HepG2 (cell line): ENCODE data around the gene XRCC5. TPM values are rescaled to one million over a fixed set of nuclear protein-coding genes. Genes with fewer than 3 reads are reported as not detected.

ENCODE experiments used
- ARID3A ChIP-seq: IDR thresholded peaks from 2 replicates; pipeline ENCODE4 v1.6.1; 2012; ENCODE audit warnings: low read depth, low read length, improper control_type of control experiment
- ATM ChIP-seq: fragments of 450-650 bp; IDR thresholded peaks from 2 replicates; pipeline ENCODE4 v1.7.1; 2017; ENCODE audit warnings: mild to moderate bottlenecking, borderline replicate concordance
- BORCS8-MEF2B ChIP-seq: sonication (generic); formaldehyde crosslinking; IDR thresholded peaks from 2 replicates; pipeline ENCODE4 v1.8.0; 2022; ENCODE audit warnings: mild to moderate bottlenecking, missing genetic modification reagents
- ELF1 ChIP-seq: sonication (generic); formaldehyde crosslinking; IDR thresholded peaks from 2 replicates; pipeline ENCODE4 v1.4.0; 2020; ENCODE audit warnings: missing genetic modification reagents
- HDAC2 ChIP-seq: sonication (generic); formaldehyde crosslinking; IDR thresholded peaks from 2 replicates; pipeline ENCODE4 v1.4.0; 2020; ENCODE audit warnings: missing genetic modification reagents
- HIVEP1 ChIP-seq: sonication (generic); formaldehyde crosslinking; IDR thresholded peaks from 2 replicates; pipeline ENCODE4 v1.4.0; 2020; ENCODE audit warnings: mild to moderate bottlenecking, missing genetic modification reagents
- MTF1 ChIP-seq: sonication (generic); formaldehyde crosslinking; IDR thresholded peaks from 2 replicates; pipeline ENCODE4 v1.5.0; 2020; ENCODE audit warnings: missing genetic modification reagents
- NFIB ChIP-seq: sonication (generic); formaldehyde crosslinking; IDR thresholded peaks from 2 replicates; pipeline ENCODE4 v1.9.0; 2021; ENCODE audit warnings: missing genetic modification reagents, mild to moderate bottlenecking, borderline replicate concordance
- ZBTB38 ChIP-seq: sonication (generic); formaldehyde crosslinking; IDR thresholded peaks from 2 replicates; pipeline ENCODE4 v1.5.1; 2020; ENCODE audit warnings: mild to moderate bottlenecking, missing genetic modification reagents
- ZEB1 ChIP-seq: IDR thresholded peaks from 2 replicates; pipeline ENCODE4 v1.6.1; 2012; ENCODE audit warnings: mild to moderate bottlenecking, low read depth, inconsistent platforms; ENCODE audit not compliant: insufficient replicate concordance
- ZFP37 ChIP-seq: sonication (generic); formaldehyde crosslinking; IDR thresholded peaks from 2 replicates; pipeline ENCODE4 v1.4.0; 2020; ENCODE audit warnings: missing genetic modification reagents, borderline replicate concordance
- ZNF124 ChIP-seq: sonication (generic); formaldehyde crosslinking; IDR thresholded peaks from 2 replicates; pipeline ENCODE4 v1.4.0; 2020; ENCODE audit warnings: missing genetic modification reagents
- ZNF510 ChIP-seq: sonication (generic); formaldehyde crosslinking; IDR thresholded peaks from 2 replicates; pipeline ENCODE4 v1.4.0; 2020; ENCODE audit warnings: low read depth, mild to moderate bottlenecking, missing genetic modification reagents
- ZNF512B ChIP-seq: sonication (generic); formaldehyde crosslinking; IDR thresholded peaks from 2 replicates; pipeline ENCODE4 v1.5.1; 2020; ENCODE audit warnings: missing genetic modification reagents, mild to moderate bottlenecking, borderline replicate concordance
- polyA plus RNA-seq, 8 experiments: library from polyadenylated mRNA; depleted of rRNA in 3 of 8; stranded (reverse) in 7 of 8; unstranded in 1 of 8; fragments of >200 nt; fragmentation: Illumina TruSeq in 4 of 8; extraction: Trizol in 4 of 8; gene quantifications; 2 replicates each; pipeline versions ENCODE4 v1.2.1 to v1.2.3, GENCODE V29; 2011 to 2016; ENCODE audit warnings: low read depth in 4 of 8, missing spikeins in 1 of 8, mixed read lengths in 1 of 8; ENCODE audit not compliant: insufficient read depth in 1 of 8
- total RNA-seq, 5 experiments: library from RNA; depleted of rRNA; stranded (reverse); fragments of >200 nt; fragmentation: Illumina TruSeq; extraction: Trizol; gene quantifications; 2 replicates each; pipeline ENCODE4 v1.2.3, GENCODE V29; 2016; ENCODE audit warnings: low read depth in 1 of 5
- TF ChIP-seq, protein P1 (sequence below): IDR thresholded peaks from 2 replicates; pipeline ENCODE4 v1.6.1; 2016; ENCODE audit warnings: mild to moderate bottlenecking
- TF ChIP-seq, protein P2 (sequence below): sonication (generic); formaldehyde crosslinking; IDR thresholded peaks from 2 replicates; pipeline ENCODE4 v1.5.0; 2020; ENCODE audit warnings: mild to moderate bottlenecking, missing genetic modification reagents
- TF ChIP-seq, protein P3 (sequence below): sonication (generic); formaldehyde crosslinking; IDR thresholded peaks from 2 replicates; pipeline ENCODE4 v1.5.1; 2020; ENCODE audit warnings: mild to moderate bottlenecking, missing genetic modification reagents, moderate library complexity

XRCC5 gene
- total and polyA plus RNA-seq, 2 of the 13 experiments (the other 11 are each of a cell fraction or from before 2014, with no cell fraction given), result 264 to 454 TPM

DNA sequence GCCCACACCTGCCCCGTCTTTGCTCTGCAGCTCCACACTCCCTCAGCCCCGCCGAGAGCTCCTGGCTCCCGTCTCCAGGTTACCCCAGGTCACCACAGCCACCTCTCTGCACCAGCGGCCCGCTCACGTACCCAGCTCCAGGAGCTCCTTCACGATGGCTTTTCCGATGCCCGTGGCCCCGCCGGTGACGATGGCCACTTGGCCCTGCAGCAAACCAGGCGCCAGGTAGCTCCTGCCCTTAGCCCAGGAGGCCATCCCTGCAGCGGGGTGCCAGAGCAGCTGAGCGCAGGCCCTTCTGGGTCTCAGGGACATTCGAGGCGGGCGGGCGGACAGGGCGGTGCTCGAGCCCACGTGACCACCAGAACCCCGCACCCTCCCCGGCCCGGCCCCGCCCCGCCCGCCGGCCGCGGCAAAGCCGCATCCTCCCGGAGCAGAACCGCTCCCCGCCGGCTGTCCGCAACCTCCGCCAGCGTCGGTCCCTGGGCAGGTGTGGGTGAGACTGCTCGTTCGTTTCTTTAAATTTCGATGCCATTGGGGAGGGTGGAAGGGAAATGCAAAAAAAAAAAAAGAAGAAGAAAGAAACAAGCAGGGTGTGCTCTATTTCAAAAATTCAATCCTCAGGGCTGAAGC lies 27.5 kb upstream of the XRCC5 start, which contains the start of the genes PECR and TMEM169 (continued):
- TF ChIP-seq ZNF512B (peak; percentile 97; the same call in 1 of the 2 replicates), ZBTB38 (CRISPR knock-in tag) (peak; percentile 98), ELF1 (CRISPR knock-in tag) (peak; percentile 28; the same call in 1 of the 2 replicates), ZNF124 (peak; percentile 98), BORCS8-MEF2B (CRISPR knock-in tag) (peak; percentile 98), MTF1 (CRISPR knock-in tag) (no peak), HDAC2 (CRISPR knock-in tag) (peak; percentile 89), ZNF510 (no peak), ZEB1 (peak; percentile 36), ATM (no peak), ZFP37 (CRISPR knock-in tag) (0 out of 2 replicates have a peak, but pooled peaks have one; percentile 21), HIVEP1 (peak; percentile 87), ARID3A (no peak), NFIB (CRISPR knock-in tag) (no peak)
- TF ChIP-seq, protein P1, sequence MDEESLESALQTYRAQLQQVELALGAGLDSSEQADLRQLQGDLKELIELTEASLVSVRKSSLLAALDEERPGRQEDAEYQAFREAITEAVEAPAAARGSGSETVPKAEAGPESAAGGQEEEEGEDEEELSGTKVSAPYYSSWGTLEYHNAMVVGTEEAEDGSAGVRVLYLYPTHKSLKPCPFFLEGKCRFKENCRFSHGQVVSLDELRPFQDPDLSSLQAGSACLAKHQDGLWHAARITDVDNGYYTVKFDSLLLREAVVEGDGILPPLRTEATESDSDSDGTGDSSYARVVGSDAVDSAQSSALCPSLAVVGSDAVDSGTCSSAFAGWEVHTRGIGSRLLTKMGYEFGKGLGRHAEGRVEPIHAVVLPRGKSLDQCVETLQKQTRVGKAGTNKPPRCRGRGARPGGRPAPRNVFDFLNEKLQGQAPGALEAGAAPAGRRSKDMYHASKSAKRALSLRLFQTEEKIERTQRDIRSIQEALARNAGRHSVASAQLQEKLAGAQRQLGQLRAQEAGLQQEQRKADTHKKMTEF, result peak; percentile 89; the same call in 1 of the 2 replicates
- TF ChIP-seq, protein P2, sequence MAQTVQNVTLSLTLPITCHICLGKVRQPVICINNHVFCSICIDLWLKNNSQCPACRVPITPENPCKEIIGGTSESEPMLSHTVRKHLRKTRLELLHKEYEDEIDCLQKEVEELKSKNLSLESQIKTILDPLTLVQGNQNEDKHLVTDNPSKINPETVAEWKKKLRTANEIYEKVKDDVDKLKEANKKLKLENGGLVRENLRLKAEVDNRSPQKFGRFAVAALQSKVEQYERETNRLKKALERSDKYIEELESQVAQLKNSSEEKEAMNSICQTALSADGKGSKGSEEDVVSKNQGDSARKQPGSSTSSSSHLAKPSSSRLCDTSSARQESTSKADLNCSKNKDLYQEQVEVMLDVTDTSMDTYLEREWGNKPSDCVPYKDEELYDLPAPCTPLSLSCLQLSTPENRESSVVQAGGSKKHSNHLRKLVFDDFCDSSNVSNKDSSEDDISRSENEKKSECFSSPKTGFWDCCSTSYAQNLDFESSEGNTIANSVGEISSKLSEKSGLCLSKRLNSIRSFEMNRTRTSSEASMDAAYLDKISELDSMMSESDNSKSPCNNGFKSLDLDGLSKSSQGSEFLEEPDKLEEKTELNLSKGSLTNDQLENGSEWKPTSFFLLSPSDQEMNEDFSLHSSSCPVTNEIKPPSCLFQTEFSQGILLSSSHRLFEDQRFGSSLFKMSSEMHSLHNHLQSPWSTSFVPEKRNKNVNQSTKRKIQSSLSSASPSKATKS (CRISPR knock-in tag), result peak; percentile 48; the same call in 1 of the 2 replicates
- TF ChIP-seq, protein P3, sequence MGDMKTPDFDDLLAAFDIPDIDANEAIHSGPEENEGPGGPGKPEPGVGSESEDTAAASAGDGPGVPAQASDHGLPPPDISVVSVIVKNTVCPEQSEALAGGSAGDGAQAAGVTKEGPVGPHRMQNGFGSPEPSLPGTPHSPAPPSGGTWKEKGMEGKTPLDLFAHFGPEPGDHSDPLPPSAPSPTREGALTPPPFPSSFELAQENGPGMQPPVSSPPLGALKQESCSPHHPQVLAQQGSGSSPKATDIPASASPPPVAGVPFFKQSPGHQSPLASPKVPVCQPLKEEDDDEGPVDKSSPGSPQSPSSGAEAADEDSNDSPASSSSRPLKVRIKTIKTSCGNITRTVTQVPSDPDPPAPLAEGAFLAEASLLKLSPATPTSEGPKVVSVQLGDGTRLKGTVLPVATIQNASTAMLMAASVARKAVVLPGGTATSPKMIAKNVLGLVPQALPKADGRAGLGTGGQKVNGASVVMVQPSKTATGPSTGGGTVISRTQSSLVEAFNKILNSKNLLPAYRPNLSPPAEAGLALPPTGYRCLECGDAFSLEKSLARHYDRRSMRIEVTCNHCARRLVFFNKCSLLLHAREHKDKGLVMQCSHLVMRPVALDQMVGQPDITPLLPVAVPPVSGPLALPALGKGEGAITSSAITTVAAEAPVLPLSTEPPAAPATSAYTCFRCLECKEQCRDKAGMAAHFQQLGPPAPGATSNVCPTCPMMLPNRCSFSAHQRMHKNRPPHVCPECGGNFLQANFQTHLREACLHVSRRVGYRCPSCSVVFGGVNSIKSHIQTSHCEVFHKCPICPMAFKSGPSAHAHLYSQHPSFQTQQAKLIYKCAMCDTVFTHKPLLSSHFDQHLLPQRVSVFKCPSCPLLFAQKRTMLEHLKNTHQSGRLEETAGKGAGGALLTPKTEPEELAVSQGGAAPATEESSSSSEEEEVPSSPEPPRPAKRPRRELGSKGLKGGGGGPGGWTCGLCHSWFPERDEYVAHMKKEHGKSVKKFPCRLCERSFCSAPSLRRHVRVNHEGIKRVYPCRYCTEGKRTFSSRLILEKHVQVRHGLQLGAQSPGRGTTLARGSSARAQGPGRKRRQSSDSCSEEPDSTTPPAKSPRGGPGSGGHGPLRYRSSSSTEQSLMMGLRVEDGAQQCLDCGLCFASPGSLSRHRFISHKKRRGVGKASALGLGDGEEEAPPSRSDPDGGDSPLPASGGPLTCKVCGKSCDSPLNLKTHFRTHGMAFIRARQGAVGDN, result peak; percentile 98
